Hippocampal formation (tissue), 2 donors: ENCODE results near the gene ZNF18.
"Not testable (repeated sequence)": the region's sequence is repeated elsewhere in the genome, so short reads cannot be mapped to it uniquely, and the experiment has no call there.

Experiments
- DNase-seq, 2 donors: peaks; one replicate each; lab custom pipeline; 2025; lab: John Stamatoyannopoulos, UW

ZNF18 gene

DNA sequence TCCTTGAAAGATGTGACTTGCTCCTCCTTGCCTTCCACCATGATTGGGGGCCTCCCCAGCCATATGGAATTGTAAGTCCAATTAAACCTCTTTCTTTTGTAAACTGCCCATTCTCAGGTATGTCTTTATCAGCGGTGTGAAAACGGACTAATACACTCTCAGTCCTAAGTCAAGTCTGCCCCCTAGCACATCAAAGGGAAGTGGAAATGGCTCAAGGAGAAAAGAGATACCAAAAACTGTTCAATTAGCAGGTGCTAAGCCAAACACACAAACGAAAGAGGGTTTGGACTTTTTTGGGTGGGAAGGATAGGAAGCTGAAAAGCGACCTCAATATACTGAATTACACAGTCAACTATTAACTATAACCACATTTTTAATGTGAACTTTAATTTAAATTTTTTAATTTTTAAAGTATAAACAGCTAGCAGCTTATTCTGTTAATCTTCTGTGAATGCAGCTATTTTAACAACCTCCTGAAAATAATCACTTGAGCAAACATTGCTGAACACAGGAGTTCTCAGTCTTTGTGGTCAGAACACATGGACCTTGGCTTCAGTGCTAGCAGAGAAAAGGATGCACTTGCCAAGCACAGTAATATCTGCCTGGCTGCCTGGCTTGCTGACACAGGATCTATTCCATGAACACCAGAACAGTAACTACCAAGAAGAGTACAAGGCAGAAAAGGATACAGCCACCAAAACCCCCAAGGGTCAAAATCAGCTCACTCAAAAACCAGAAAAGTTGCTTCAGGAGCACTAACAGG lies 10.9 kb downstream of the ZNF18 start:
- no peak for DNase-seq

DNA sequence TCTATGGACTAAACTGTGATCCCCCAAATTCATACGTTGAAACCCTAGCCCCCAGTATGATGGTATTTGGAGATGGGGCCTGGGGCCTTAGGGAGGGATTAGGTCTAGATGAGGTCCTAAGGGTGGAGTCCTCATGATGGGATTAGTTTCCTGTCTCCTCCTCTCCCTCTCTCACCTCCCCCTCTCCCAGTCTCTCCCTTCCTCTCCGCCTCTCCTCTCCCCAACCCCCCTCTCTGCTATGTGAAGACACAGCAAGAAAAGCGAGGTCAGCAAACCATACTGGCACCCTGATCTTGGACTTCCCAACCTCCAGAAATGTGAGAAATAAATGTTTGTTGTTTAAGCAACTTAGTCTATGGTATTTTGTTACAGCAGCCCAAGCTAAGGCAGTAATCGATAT lies 15.4 kb downstream of the ZNF18 start:
- DNase-seq, result no peak

DNA sequence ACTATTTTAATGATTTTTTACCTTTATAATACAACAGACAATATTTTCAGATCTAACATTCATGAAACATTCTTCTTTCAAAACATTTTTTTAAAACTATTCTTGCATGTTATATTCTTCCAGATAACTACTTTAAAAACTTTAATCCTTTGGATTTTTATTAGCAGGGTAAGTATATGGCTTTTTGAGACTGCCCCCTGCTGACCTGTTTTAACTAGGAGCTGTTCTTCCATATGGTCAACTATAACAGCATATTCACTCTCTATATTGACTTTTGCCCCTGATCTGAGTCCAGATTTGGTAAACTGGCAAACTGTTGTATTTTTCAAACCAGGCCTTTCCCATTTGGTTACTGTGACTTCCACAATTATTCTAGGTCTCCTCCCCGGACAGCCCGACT lies 16.5 kb downstream of the ZNF18 start:
- no peak for DNase-seq

DNA sequence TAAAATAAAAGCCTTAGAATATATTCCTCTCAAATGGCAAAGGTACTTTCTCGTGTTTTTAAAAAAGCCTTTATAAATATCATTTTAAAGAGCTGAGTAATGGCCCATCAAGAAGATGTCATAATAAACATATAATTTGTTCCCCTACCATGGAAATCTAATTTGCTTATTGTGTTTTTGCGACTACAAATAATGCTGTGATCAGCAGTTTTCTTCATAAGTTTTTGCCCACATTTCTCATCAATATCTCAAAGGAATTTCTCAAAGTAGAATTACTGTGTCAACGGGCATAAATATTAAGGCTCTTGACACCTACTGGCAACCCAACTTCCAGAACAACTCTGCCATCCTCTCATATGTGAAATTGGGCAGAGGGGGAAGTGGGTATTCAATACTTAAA lies 17.5 kb downstream of the ZNF18 start:
- no peak for DNase-seq

DNA sequence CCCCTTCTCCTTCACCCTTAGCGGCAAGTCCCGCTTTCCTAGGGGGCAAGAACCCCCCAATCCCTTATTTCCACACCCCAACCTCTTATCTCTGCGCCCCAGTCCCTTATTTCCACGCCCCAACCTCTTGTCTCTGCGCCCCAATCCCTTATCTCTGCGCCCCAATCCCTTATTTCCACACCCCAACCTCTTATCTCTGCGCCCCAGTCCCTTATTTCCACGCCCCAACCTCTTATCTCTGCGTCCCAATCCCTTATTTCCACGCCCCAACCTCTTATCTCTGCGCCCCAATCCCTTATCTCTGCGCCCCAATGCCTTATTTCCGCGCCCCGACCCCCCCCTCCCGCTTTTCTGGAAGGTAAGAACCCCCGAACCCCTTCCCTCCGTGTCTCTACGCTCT lies 24.5 kb downstream of the ZNF18 start:
- not testable (repeated sequence) for DNase-seq

DNA sequence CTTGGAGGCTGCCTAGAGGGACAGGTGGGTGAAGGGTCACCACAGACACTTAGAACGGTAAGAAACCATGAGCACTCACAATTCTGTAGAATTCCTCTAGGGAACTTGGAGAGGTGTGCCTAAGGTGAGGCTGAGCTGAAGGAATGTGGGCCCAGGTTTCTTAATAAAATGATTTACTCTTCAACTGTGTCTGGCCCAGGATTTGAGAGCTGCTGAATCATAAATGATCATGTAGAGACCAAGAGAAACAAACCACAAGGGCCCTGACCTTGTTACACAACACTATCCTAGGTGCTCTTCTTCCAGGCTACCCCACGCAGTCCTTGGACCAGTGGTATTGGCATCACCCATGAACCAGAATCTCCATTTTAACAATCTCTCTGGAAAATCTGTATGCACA lies 27.7 kb downstream of the ZNF18 start:
- DNase-seq, result no peak

DNA sequence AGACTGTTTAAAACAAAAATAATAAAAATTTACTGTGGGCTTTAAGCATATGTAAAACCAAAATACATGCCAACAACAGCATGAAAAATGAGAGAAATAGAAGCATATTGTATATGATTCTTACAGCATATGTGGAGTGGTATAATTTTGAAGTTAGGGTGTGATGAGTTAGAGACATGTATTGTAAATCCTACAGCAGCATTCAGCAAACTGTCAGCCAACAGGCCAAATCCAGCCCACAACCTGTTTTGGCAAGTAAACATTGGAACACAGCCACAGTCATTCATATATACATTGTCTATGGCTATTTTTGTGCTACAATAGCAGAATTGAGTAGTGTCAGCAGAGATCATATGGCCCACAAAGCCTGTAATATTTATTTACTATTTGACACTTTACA lies 42.3 kb downstream of the ZNF18 start:
- DNase-seq, result no peak

DNA sequence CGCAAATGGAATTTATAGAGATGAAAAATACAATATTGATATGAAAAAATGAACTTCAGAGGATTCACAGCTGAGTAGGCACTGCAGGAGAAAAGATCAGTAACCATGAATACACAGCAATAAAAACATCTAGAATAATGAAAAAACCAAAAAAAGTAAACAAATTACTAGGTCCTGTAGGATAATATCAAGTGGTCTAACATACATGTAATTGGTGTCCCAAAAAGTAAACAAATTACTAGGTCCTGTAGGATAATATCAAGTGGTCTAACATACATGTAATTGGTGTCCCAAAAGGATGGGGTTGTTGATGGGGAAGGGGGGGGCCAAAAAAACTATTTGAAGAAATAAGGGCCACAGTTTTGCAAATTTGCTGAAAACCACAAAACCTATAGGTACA lies 43.4 kb downstream of the ZNF18 start:
- DNase-seq, result no peak

DNA sequence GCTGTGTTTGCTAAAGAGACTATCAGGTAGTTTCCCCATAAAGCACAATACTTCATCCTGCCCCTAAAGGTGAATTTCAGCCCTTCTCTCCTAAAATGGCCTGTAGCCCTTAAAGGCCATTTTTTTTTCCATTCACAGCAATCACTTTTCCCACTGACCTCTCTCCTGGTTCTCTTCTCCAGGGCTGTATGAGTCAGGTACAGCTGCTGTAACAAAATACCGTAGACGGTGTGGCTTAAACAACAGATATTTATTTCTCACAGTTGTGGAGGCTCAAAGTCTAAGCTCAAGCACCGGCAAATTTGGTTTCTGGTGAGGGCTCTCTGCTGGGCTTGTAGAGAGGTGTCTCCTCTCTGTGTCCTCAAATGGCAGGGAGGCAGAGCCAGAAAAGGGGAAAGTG lies 44.7 kb downstream of the ZNF18 start:
- DNase-seq, result no peak

DNA sequence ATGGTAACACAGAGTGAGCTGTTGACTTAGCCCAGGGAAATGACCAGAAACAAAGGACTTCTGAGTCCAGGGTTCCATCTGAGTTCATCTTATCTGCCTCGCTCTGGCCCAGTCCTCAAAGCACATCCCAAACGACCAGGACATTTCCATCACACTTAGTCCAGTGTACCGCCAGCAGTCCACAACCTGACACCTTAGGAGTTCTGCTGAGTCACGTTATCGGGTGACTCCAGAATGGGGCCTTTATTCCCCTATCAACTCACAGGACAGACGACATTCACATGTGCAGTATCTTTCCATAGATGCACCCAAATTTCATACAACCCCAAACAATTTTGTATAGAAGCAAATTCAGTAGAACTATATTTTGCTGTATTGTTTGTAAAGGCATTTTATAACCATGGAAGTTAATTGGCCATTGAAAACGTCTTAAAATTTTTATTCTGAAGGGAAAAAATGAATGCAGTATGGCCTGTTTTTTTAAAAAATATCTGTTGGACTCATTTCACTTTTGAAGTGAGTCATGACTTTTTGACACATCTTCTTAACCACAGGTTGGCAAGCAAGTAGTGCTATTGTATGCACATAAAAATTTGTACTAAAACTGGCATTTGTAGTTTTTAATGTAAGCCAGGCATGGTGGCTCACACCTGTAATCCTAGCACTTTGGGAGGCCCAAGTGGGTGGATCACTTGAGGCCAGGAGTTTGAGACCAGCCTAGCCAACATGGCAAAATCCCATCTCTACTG lies 46.3 kb downstream of the ZNF18 start:
- no peak for DNase-seq

DNA sequence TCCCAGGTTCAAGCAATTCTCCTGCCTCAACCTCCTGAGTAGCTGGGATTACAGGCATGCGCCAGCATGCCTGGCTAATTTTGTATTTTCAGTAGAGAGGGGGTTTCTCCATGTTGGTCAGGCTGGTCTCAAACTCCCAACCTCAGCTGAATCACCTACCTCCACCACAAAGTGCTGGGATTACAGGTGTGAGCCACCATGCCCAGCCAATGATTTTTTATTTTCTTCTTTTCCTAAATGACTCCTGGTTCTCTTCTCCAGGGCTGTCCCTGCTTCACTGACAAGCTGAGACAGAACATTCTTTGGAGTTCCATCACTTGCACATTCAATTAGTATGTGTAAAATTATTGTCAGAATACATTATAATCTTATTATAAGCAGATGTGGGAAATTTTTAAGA lies 47.7 kb downstream of the ZNF18 start:
- not testable (repeated sequence) for DNase-seq

DNA sequence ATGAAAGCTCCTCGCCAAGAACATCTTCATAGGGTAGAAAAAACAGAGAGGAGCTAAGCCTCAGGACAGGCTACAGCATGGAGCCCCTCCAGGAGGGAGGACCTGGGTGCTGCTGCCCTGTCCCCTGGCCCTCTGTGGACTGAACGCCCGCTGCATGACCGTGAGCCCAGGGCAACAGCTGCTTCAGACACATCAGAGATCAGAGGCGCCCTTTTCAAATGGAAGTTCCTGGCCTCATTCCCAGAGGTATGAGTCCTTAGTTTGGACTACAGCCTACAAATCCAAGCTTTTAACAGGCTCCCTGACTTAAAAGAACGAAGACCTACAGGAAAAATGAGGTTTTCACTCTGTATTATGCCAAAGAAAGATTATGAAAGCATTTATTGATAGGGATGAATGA lies 48.5 kb downstream of the ZNF18 start:
- no peak for DNase-seq

DNA sequence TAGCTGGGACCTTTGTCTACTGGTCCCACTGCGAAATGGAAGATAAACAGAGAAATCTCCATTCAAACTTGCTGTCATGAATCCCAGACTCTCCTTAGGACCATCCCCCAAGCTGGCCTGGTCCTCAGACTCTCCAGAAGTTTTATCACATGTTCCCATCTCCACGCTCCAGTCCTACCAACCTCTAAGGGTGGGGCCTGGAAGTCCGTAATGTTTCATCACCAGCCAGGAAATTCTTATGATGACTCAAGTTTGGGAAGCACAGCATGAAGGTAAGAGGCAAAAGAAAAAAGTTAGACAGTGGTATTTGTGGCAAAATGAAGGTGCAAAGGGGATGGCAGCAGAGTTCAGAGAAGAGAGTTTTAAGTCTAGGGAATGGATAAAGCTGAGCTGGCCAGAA lies 52.7 kb downstream of the ZNF18 start:
- no peak for DNase-seq

DNA sequence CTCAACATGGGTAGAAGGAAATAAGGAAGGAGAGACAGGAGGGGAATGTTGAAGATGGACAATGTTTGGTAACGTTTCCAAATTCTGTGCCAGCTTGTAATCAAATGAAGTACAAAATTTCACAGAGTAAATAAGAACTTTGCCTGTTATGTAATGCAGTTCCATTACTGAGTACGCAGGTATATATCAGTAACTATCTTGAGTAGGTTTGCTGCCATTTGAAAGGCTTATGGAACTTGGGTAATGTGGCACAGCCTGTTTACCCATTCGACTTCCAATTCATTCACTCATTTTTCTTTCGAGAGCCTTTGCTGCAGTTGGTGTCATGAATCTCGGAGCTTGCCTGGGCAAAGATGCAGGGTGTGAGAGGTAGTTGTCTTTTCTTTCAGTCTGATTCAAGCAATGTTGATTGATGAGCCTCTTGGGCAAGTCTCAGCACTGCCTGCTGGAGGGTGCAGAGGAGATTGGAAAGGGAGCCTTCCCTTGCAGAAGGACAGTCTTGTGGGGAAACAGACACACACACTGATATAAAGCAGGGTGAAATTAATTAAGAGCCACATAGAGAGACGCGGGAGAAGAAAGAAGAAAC lies 53.4 kb downstream of the ZNF18 start:
- DNase-seq, result no peak

DNA sequence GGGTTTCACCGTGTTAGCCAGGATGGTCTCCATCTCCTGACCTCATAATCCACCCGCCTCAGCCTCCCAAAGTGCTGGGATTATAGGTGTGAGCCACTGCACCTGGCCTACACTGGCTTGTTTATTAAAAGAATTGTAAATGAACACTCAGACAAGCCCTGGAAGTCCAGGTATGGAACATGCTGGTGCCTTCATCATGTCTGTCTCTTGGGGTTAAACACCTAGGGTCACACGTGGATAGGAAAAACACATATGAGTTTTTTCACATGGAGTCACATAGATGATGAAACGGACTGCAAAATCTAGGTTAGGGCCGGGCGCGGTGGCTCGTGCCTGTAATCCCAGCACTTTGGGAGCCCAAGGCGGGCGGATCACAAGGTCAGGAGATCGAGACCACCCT lies 54.2 kb downstream of the ZNF18 start:
- DNase-seq, result not testable (repeated sequence)

DNA sequence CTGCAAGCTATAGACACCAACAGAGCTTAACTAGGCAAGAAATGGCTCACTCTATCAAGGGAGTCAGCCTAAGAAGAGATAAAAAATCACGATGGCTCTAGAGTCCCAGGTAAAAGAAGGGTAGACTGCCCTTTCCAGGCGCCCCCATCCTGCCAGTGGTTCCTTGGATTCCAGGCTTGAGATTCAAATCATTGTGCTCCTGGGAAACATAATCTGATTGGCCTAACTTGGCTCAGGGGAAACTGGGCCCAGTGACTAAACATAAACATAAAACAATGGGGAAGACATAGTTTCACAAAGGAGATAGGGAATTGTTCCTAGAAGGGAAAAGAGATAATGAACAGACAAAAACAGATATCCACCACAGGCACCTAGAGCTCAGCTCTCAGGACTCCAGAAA lies 56.4 kb downstream of the ZNF18 start:
- no peak for DNase-seq

DNA sequence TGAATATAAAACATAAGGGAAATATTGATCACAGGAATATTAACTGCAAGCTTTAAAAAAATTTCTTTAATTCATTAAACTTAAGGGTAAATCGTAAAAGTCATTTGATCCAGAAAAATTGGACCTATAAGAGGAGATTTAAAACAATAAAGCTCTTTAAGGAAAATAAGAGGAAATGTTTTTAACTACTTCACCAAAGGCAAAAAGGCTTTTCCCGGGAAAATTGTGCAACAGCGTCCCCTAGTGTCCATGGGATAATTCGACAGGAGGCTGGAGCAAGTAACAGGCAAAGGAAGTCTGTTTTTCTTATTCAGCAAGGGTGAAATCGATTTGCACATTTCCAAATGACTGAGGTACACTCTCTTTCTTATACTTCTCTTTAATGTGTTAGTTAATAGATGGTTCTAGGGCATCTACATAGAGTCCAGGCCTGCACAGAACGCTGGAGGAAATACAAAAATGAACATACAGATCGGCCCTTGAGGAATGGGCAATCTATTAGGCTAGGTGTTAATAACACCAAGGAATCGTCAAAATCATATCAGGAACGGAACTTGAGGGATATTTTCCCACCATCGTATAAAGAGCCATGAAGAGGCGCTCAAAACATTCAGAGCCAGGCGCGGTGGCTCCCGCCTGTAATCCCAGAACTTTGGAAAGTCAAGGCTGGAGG lies 61.4 kb downstream of the ZNF18 start:
- peak; percentile 8 to 32 for DNase-seq

DNA sequence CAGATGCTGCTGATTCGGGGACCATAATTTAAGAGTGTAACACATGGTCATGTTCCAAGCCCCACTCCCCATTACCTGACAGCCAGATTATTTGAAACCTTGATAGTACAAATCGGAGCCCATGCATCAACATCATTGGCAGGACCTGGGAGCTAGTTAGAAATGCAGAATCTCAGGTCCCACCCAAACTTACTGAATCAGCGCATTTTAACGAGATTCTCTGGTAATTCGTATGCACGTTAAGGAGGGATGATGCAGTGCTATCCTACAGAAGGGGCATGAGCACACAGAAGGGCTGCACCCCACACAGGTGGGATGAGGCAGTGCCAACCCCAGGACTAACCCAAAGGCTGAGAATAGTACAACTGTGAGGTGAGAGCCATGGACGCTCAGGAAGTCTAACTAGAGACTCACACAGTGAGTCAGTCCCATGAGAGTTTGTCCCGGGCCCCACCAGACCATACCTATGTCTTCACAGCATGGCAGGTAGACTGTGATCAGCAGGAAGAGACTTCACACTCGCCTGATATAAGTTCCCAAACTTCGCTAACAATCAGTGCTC lies 64.9 kb downstream of the ZNF18 start:
- no peak for DNase-seq

DNA sequence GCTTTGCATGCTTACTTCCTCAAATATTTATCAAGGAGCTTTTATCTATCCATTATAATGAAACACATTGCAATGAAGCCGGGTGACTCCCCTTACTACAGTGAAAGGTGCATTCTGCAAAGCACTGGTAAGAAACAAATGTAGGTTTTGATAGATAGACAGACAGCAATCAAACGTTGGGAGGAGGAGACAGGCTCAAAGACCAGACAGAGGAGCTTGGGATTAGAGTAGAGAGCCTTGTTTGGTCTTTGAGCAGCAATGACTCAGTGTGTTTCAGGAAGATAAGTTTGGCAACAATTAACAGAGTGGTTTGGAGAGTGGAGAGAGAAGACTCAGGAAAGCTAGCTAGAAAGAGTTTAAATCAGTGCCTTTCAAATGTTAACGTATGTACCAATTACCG lies 68.8 kb downstream of the ZNF18 start:
- no peak for DNase-seq
